MG63 (cell line): ENCODE results near the gene UBE2H. TPM values are rescaled to one million over a fixed set of nuclear protein-coding genes. Genes with fewer than 3 reads are reported as not detected.
"Not testable (repeated sequence)": the region's sequence is repeated elsewhere in the genome, so short reads cannot be mapped to it uniquely, and the experiment has no call there.

Experiments
- DNase-seq: peaks from one replicate; pipeline ENCODE4 v3.0.0-alpha.2; 2020
- H3K27me3 ChIP-seq: fragments of 250-450 bp; sonication (Bioruptor Pico); 2 replicates; pipeline ENCODE4 v1.5.1; 2020; ENCODE audit warnings: mild to moderate bottlenecking, moderate library complexity
- H3K36me3 ChIP-seq: fragments of 250-450 bp; sonication (Bioruptor Pico); 2 replicates; pipeline ENCODE4 v1.5.1; 2020; ENCODE audit warnings: mild to moderate bottlenecking, moderate library complexity
- H3K4me3 ChIP-seq: fragments of 250-450 bp; sonication (Bioruptor Pico); 2 replicates; pipeline ENCODE4 v1.5.1; 2020; ENCODE audit warnings: mild to moderate bottlenecking, moderate library complexity
- H3K9me3 ChIP-seq: fragments of 250-450 bp; sonication (Bioruptor Pico); 2 replicates; pipeline ENCODE4 v1.5.1; 2020; ENCODE audit warnings: mild to moderate bottlenecking, moderate library complexity
- total RNA-seq: library from RNA; depleted of rRNA; stranded (reverse); fragments of >200 nt; shearing (Covaris generic); gene quantifications from 2 replicates; pipeline ENCODE4 v1.2.3, GENCODE V29; 2014; ENCODE audit warnings: low replicate concordance

UBE2H gene
- total RNA-seq, 1 experiment from 2014 or later, result 21.2 TPM

DNA sequence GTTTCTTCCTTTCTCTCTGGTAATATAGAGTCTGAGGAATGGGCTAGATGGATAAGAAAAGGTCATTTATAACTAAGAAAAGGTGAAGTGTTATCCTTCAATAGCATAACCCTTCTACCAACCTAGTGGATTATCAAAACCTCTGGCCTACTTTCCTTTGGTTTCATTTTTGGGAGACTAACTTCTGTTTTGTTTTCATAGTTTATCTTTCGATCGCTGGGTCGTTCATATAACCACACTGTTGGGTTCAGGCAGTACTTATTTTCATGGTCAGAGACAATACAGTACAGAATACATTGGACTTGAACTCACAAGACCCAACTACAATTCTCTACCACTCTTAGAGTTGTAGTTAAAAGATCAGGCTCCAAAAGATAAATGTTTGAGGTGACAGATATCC, 86.5 kb downstream of the UBE2H start:
- Histone ChIP-seq H3K4me3 (no peak overlapping the region), H3K27me3 (no peaks in the 10 kb centered on the region), H3K36me3 (peaks cover 11% of the 10 kb centered on the region; the same call in 1 of the 2 replicates), H3K9me3 (no peaks in the 10 kb centered on the region)
- no peak for DNase-seq

DNA sequence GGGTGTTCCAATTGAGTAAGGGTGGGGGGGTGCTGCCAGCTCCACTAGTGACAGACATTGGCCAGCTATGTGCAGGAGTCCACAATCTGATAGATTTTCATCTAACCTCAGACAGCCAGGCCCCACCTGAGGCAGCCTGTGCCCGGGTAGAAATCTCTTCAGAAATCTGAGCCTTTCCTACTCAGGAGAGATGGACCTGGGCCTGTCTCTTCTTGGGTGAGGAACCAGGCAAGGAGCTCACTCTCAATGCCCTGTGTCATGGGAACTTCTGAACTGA, 86.9 kb downstream of the UBE2H start:
- no peak overlapping the region for H3K4me3 ChIP-seq
- DNase-seq, result no peak
- peaks cover 11% of the 10 kb centered on the region; the same call in 1 of the 2 replicates for H3K36me3 ChIP-seq
- H3K27me3 ChIP-seq, result no peaks in the 10 kb centered on the region
- H3K9me3 ChIP-seq, result no peaks in the 10 kb centered on the region

DNA sequence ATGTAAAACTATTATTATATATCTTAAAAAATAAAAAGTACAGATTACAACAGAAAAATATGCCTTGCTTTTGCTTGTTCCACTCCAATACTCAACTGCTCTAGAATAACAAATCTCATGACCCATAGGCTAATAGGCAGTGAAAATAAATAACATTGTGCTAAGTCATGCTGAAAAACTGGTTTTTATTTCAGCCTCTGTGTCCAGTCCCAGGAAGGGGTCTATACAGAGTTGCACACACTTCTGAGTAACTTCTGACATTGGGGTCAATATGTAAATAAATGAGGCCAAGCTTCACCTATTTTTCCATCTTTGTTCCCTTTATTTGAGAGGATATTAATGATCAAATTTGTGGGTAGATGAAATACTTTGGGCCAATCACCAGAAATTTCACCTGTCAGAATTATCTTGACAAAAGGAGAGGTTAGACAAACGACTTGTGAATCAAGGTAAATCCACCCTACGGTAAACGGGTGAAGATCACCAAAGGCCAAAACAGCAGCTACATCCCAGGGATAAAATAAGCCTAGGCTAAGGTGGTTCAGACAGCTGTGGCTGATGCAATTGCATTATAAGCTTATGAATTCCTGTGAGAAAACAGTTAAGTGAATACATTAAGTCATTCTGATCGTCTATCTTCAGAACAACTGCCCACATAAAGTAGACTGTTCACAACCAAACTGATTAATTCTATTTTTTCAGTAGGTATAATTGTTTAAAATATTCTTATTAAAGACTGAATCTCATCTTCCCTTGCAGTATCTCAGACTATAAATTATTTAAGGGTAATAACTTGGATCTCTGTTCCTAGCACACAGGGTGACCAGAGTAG, 87.5 kb downstream of the UBE2H start:
- no peaks in the 10 kb centered on the region for H3K9me3 ChIP-seq
- DNase-seq, result no peak
- H3K4me3 ChIP-seq, result no peak overlapping the region
- no peaks in the 10 kb centered on the region for H3K27me3 ChIP-seq
- H3K36me3 ChIP-seq, result peaks cover 11% of the 10 kb centered on the region; the same call in 1 of the 2 replicates

DNA sequence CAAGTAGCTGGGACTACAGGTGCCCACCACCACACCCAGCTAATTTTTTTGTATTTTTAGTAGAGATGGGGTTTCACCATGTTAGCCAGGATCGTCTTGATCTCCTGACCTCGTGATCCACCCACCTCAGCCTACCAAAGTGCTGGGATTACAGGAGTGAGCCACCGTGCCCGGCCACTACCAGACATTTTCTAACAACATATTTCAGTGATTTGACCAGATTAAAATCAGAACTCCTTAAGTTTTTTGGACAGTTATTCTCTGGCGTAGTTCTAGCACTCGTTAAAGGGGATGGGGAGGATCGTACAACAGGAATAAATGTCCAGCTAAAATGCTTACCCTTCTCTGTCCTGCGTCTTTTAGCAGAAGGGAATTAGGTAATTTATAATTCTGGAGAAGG, 88.1 kb downstream of the UBE2H start:
- H3K9me3 ChIP-seq, H3K27me3 ChIP-seq, DNase-seq, H3K4me3 ChIP-seq: not testable (repeated sequence)
- peaks cover 14% of the 10 kb centered on the region; the same call in 1 of the 2 replicates for H3K36me3 ChIP-seq

DNA sequence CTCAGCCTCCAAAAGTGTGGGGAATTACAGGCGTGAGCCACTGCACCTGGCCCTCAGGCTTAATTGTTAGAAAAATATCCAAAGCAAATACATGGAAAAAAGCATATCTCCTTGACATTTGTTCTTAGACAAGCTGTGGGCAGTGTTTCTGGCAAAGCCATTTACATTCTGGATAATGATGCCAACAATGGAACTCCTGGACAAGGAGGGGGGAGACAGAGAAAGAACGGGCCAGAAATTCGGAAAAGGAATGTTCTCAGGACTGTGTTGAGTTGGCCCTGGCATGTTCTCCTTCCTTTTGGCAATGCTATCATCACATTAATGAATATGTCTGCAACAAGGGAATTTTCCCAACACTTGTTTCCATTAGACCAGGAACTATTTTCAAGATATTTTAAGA, 88.7 kb downstream of the UBE2H start:
- Histone ChIP-seq H3K27me3 (no peaks in the 10 kb centered on the region), H3K9me3 (no peaks in the 10 kb centered on the region), H3K4me3 (no peak overlapping the region), H3K36me3 (peaks cover 14% of the 10 kb centered on the region)
- DNase-seq, result peak; percentile 67

DNA sequence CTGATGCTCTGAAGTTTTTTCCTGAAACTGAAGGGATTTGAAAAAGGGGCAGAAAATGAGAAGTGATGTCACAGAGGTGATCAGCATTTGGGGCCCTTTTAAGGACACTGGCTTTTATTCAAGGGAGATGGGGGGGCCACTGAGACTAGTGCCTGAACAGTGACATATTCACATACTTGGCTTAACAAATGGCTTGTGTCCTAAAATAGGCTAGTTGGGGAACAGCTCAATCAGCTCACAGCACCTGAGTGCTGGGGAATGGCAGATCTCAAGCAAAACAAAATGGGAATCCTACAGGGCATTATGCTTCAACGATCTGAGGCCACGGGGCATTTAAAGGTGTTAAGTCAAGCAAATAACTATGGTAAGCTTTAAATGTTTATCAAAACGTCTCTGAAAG, 90.1 kb downstream of the UBE2H start:
- Histone ChIP-seq H3K27me3 (no peaks in the 10 kb centered on the region), H3K36me3 (peaks cover 14% of the 10 kb centered on the region), H3K9me3 (no peaks in the 10 kb centered on the region), H3K4me3 (no peak overlapping the region)
- DNase-seq, result no peak

DNA sequence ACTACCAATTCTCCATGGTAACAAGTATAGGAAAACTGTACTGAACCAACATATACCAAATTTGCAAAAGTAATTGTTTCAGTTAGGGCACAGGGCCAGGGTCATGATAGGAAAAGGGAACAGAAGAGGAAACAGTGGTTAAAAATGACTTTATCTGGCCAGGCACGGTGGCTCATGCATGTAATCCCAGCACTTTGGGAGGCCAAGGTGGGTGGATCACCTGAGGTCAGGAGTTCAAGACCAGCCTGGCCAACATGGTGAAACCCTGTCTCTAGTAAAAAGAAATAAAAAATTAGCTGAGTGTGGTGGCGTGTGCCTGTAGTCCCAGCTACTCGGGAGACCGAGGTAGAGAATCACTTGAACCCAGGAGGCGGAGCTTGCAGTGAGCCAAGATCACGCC, 92.0 kb downstream of the UBE2H start:
- DNase-seq, H3K9me3 ChIP-seq, H3K27me3 ChIP-seq, H3K4me3 ChIP-seq: not testable (repeated sequence)
- peaks cover 19% of the 10 kb centered on the region for H3K36me3 ChIP-seq

DNA sequence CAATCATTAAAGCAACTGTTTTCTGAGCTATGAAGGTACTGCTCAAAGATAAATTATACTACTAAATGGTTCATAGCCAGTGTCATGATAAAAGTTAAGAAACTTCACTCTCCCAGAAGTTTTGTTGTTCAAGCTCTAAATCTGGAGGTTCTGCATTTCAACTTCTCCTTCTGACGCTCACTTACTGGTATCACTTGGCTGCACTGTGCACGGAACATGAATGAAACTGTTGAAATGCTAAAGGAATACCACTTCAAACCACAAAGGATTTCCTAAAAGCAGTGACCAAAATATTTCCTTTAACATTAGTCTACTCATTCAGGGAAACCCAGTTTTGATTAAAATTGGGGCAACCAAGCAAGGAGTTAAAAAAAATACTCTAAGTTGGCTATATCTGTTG, 93.6 kb downstream of the UBE2H start:
- no peak for DNase-seq
- Histone ChIP-seq H3K9me3 (no peaks in the 10 kb centered on the region), H3K36me3 (peaks cover 21% of the 10 kb centered on the region), H3K4me3 (no peak overlapping the region), H3K27me3 (no peaks in the 10 kb centered on the region)

DNA sequence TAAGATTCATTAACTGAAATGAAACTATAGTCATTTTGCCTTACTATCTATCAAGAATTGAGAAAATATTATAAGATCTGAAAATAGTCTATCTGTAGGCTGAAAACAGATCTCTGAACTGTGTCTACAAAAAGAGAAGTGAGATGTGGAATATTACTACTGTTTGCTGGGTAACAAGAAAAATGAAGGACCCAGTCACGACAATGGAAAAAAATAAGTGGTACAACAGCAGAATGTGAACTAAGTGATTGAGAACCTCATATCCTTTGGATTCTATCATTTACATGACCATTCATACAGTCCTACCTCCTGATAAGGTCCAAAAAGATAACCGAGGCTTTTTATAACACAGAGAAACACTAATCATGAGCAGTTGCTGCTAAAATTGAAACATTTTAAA, 94.3 kb downstream of the UBE2H start:
- Histone ChIP-seq H3K4me3 (no peak overlapping the region), H3K27me3 (no peaks in the 10 kb centered on the region), H3K36me3 (peaks cover 21% of the 10 kb centered on the region), H3K9me3 (no peaks in the 10 kb centered on the region)
- DNase-seq, result no peak

DNA sequence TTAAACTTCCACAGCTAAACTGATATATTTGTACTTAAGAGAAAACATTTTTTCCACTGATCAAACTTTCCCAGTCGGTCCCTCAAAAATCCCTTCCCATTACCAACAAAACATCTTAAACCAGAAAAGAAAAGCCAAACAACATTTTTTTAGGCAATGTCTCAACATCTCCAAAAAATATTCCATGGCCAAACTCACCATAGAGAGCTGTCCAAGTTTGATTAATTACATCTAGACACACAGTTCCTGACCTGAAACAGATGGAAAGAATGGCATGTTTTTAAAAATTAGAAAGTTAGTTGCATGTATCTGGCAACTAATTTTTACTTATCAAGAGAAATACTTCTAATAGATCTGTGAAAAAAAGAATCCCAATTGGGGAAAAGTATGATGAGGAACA, 95.4 kb downstream of the UBE2H start:
- Histone ChIP-seq H3K36me3 (peaks cover 20% of the 10 kb centered on the region), H3K9me3 (no peaks in the 10 kb centered on the region), H3K27me3 (no peaks in the 10 kb centered on the region), H3K4me3 (no peak overlapping the region)
- DNase-seq, result no peak

DNA sequence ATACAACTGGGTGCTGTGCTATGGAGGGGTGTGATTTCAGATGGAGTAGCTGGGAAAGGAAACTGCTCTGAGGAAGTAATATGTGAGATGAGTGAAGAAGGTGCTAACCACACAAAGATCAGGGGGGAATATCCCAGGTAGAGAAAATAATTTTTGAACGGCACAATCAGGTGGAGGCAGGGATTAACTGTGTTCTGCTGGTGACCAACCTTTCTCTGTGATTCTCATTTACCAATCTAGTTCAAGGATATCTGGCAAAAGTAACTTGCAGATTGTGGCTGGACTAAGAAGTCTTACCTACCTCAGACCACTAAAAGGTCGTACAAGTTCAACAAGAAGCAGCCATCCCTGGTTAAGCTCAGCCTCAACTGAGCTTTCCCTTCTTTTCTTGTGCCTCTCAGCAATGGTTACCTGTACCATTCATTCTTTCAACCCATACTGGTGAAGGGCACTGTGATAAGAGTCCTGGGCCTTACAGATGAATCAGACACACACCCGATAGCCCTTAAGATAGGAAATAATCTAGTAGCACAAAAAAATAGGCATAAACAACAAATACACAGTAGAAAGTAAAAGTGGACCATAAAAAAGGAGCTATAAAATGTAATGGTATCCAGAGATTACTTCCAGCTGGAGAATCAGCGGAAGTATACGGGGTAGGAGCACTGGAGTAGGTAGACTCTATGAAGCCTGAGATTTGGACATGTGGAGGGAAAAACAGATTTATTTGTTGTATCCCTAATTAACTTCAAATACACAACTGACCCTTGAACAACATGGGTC, 96.6 kb downstream of the UBE2H start:
- peaks cover 18% of the 10 kb centered on the region for H3K36me3 ChIP-seq
- H3K9me3 ChIP-seq, result no peaks in the 10 kb centered on the region
- DNase-seq, result no peak
- H3K4me3 ChIP-seq, result no peak overlapping the region
- no peaks in the 10 kb centered on the region for H3K27me3 ChIP-seq

DNA sequence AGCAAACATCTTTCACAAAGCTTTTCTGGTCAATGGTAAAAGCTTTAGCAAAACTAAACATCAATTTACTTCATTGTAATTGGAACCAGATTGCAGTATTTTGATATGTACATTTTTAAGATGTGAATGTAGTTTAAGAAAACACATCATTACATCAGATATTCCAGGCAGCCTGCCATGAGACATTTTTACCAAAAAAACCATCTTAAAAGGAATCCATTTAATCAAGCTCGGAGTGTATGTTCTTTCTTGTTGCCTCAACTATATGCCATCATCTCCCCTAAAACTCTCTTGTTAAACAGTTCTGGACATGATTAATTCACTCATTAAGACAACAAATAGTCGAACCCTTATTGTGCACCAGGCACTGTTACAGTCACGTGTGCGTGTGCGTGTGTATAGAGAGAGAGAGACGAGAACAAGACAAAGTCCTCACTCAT, 97.5 kb downstream of the UBE2H start:
- no peak overlapping the region for H3K4me3 ChIP-seq

DNA sequence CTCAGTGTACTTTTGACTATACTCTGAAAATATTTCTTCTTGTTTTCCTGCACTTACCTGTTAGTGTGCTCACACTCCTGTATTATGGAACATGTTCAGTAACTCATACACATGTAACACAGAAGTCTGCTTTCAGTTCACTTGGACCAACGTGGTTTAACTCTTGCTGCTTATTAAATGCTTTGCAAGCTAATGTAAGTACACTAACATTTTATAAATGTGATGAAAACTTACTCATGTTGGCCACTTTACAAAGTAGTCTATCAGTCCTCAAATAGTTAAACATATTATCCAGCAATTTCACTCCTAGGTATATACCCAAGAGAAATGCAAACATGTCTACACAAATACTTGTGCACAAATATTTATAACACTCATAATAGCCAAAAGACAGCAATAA, 98.4 kb downstream of the UBE2H start:
- peaks cover 15% of the 10 kb centered on the region for H3K36me3 ChIP-seq
- DNase-seq, result no peak
- H3K27me3 ChIP-seq, result no peaks in the 10 kb centered on the region
- no peaks in the 10 kb centered on the region for H3K9me3 ChIP-seq
- H3K4me3 ChIP-seq, result no peak overlapping the region

More for the DNA sequence above, 97.5 kb downstream of the UBE2H start:
- DNase-seq, result peak; percentile 26
- no peaks in the 10 kb centered on the region for H3K27me3 ChIP-seq
- peaks cover 17% of the 10 kb centered on the region for H3K36me3 ChIP-seq
- H3K9me3 ChIP-seq, result no peaks in the 10 kb centered on the region

DNA sequence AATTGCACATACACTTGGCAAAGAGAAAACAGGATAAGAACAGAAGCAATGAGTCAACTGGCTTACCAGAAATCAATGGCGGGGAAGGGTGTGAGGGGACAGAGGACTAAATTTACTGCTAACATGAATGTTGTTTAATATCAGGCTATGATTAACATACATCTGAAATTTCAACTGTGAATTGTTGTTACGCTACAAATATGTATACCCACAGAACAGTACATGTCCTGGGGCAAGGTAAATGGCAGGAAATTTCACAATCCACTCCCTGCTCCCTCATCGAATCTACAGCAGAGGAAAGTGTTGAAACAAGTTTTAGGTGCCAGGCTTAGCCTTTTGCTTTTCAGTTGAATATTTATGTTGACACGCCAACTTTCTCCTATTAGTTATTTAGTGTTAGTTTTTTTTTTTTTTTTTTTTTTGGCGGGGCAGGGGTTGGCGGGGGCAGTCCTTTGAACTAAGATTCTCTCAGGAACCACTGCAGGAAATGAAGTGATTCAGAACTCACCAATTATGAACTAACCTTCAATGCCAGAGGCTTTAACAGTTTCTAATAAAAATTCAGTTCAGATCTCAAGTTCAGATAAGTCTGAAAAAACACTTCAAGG, 99.0 kb downstream of the UBE2H start:
- Histone ChIP-seq H3K36me3 (peaks cover 15% of the 10 kb centered on the region), H3K27me3 (no peaks in the 10 kb centered on the region), H3K9me3 (no peaks in the 10 kb centered on the region), H3K4me3 (no peak overlapping the region)
- DNase-seq, result peak; percentile 58

DNA sequence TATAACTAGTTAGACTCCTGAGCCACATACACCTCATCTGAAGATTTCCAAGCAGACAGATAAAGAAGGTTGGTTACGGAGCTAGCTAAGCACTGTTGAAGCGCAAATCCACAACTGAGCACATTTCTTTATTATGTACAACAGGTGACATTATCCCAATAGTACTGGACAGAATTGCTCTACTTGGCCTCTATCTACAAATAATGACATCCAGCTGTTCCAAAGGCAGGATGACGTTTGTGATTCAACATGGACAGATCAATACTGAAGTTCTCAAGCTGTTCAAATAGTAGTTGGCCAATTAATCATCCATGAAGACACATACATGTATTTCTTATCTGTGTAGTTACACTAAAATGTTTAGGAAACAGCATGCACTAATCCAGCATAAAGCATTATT, 101.0 kb downstream of the UBE2H start:
- DNase-seq, result no peak
- Histone ChIP-seq H3K36me3 (peaks cover 12% of the 10 kb centered on the region), H3K27me3 (no peaks in the 10 kb centered on the region), H3K4me3 (no peak overlapping the region), H3K9me3 (no peaks in the 10 kb centered on the region)

DNA sequence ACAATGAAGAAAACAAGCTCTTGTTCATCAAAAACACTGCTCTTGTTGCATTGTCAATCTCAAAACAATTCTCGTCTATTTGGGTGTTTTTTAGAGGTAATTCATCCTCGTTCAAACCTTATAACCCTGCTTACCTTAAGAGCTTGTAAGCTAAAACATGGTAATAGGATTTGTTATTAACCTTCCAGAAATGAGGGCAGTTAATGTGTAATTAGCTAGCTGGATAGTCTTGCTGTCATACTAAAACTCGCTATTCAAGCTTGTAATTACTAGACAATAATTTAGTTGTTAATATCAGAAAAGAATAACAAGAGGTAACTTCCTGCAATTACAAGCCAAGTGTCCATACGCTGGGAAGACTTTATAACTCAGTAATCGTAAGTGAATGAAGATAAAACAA, 101.6 kb downstream of the UBE2H start:
- Histone ChIP-seq H3K4me3 (no peak overlapping the region), H3K9me3 (no peaks in the 10 kb centered on the region), H3K36me3 (peaks cover 7% of the 10 kb centered on the region), H3K27me3 (no peaks in the 10 kb centered on the region)
- DNase-seq, result no peak

DNA sequence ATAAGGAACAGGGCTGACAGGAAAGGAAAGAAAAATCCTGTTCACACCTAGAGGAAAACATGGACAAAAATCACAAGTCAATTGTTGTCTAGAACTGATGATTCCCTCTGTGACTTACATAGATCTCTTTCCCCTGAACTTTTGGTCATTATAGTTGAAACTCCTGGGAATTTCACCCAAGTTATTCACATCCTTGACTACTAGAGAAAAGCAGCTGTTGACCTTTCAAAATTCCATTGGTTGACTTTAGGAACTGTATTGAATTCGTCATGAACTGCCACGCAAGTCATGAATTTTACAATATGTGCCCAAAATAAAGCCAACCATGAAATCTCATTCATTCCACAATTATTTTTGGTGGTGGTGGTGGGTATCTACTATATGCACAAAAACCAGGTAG, 104.3 kb downstream of the UBE2H start:
- Histone ChIP-seq H3K36me3 (no peaks in the 10 kb centered on the region; the same call in none of the 2 replicates), H3K9me3 (no peaks in the 10 kb centered on the region), H3K27me3 (no peaks in the 10 kb centered on the region), H3K4me3 (no peak overlapping the region)
- no peak for DNase-seq
